Subcutaneous abdominal adipose tissue (tissue), 5 donors: ENCODE data around the gene MIER3.
"Not testable (repeated sequence)": the region's sequence is repeated elsewhere in the genome, so short reads cannot be mapped to it uniquely, and the experiment has no call there.

Experiments
- H3K27ac ChIP-seq: one replicate; pipeline ENCODE4 v1.7.0; 2013; ENCODE audit warnings: low read depth, mild to moderate bottlenecking, inconsistent platforms, low read length, moderate library complexity
- H3K27me3 ChIP-seq, 5 donors: one replicate each; pipeline ENCODE4 v1.7.0; 2013; ENCODE audit warnings: low read length in 5 of 5, inconsistent platforms in 1 of 5; ENCODE audit not compliant: control insufficient read depth in 5 of 5, insufficient read depth in 4 of 5
- H3K36me3 ChIP-seq, 5 donors: one replicate each; pipeline ENCODE4 v1.7.0; 2013; ENCODE audit warnings: low read length in 5 of 5; ENCODE audit not compliant: control insufficient read depth in 5 of 5, insufficient read depth in 5 of 5
- H3K4me1 ChIP-seq, 5 donors: one replicate each; pipeline ENCODE4 v1.7.0; 2013; ENCODE audit warnings: low read length in 5 of 5, mild to moderate bottlenecking in 3 of 5, moderate library complexity in 1 of 5; ENCODE audit not compliant: control insufficient read depth in 5 of 5, insufficient read depth in 5 of 5
- H3K4me3 ChIP-seq, 5 donors: one replicate each; pipeline ENCODE4 v1.7.0; 2013; ENCODE audit warnings: low read length in 5 of 5, low read depth in 1 of 5
- H3K9ac ChIP-seq, 5 donors: one replicate each; pipeline ENCODE4 v1.7.0; 2013; ENCODE audit warnings: low read length in 5 of 5, mild to moderate bottlenecking in 4 of 5, moderate library complexity in 3 of 5
- H3K9me3 ChIP-seq, 5 donors: one replicate each; pipeline ENCODE4 v1.7.0; 2013; ENCODE audit warnings: low read length in 5 of 5; ENCODE audit not compliant: control insufficient read depth in 5 of 5
- donor health status: healthy.
- donor health status: healthy.
- donor health status: healthy.
- donor health status: healthy.
- donor health status: healthy.

MIER3 gene

DNA sequence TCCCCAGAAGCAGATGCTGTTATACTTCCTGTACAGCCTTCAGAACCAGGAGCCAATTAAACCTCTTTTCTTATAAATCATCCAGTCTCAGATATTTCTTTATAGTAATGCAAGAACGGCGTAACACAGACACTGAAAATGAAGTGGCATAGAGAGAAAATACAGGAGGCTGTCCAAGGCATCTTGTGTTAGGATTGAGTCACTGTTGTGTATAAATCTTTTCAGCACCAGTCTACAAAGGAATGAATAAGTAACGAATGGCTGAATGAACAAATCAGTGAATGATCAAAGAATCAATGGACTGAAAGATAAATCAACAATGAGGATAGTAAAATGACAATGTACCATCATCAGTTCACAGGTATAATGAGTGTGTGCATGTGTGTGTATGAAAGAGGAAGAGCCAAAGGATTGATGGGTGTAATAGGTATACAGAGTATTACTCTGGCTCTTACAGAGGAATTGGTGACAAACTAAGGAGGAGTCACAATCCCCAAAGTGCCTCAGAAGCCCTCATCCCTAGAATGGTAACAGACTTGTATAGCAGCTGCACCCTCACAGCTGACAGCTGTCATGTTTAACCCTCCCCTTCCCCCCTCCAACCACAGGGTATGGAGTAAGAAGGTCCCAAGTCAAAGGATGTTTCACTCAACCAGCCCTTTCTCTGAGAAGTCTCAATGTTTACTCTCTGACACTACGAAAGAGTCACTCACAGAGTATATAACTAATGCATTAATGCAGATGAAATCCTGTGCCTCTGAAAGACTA, 29.8 kb upstream of the MIER3 start:
- Histone ChIP-seq H3K4me1 (no peaks in the 10 kb centered on the region), H3K4me3 (no peak overlapping the region), H3K9me3 (no peaks in the 10 kb centered on the region), H3K27ac (no peak overlapping the region), H3K27me3 (peaks cover 0 to 5% (median 0%) of the 10 kb centered on the region in 5 donors), H3K9ac (no peak overlapping the region), H3K36me3 (no peaks in the 10 kb centered on the region)

DNA sequence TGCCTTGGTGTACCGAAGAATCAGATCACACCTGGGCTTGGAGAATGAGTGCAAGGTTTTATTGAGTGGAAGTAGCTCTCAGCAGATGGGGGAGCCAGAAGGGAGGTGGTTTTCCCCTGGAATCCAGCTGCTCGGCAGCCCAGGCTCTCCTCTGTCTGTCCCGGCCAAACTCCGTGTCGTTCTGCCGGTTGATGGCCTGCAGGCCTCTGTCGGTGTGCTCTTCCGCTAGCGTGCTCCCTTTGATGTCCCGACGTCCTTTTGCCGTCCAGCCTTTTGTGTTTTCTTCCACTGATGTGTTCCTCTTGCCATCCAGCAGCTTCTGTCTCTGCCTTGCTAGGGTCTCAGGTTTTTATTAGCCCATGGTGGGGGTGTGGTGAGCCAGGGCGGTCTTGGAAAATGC, 28.0 kb upstream of the MIER3 start:
- H3K4me3 ChIP-seq = no peak overlapping the region
- no peak overlapping the region for H3K9ac ChIP-seq
- H3K4me1 ChIP-seq = no peaks in the 10 kb centered on the region
- H3K27ac ChIP-seq = no peak overlapping the region
- no peaks in the 10 kb centered on the region for H3K9me3 ChIP-seq
- H3K36me3 ChIP-seq = no peaks in the 10 kb centered on the region
- peaks cover 0 to 5% (median 0%) of the 10 kb centered on the region in 5 donors for H3K27me3 ChIP-seq

DNA sequence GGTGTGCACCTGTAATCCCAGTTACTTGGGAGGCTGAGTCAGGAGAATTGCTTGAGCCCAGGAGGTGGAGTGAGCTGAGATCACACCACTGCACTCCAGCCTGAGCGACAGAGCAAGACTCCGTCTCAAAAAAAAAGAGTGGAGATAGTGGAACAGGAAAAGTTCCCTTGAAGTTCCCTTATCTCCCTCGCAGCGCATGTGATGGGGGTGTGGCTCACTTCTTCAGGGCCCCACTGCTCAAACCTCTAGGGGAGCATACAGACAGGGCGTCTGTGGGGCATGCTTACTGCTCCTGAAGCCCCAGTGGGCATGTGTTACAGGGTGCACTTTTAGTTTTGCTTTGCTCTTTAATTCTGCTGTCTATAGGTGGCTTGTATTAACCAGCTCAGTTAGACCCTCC, 27.6 kb upstream of the MIER3 start:
- H3K27me3 ChIP-seq, H3K9ac ChIP-seq, H3K27ac ChIP-seq, H3K4me3 ChIP-seq, H3K9me3 ChIP-seq, H3K4me1 ChIP-seq, H3K36me3 ChIP-seq: not testable (repeated sequence)

DNA sequence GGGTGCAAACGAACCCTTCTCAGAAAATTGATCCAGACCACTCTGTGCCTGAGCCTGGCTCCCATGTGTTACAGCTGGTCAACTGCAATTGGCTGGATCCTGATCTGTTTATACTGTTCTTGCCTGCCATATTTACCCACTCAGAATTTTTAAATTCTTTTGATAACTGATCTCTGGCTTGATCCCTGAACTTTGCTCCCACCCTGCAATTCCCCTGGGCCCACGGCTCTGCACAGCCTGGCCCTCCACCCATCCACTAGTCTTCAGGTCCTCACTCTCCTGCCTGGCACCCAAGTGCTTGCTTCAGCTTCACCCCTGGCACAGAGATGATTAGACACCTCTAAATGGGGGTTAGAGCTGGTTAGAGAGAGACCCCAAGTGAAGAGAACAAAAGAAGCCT, 25.9 kb upstream of the MIER3 start:
- Histone ChIP-seq H3K9ac (no peak overlapping the region), H3K9me3 (no peaks in the 10 kb centered on the region), H3K36me3 (no peaks in the 10 kb centered on the region), H3K4me1 (no peaks in the 10 kb centered on the region), H3K4me3 (no peak overlapping the region), H3K27ac (no peak overlapping the region), H3K27me3 (peaks cover 0 to 9% (median 0%) of the 10 kb centered on the region in 5 donors)

DNA sequence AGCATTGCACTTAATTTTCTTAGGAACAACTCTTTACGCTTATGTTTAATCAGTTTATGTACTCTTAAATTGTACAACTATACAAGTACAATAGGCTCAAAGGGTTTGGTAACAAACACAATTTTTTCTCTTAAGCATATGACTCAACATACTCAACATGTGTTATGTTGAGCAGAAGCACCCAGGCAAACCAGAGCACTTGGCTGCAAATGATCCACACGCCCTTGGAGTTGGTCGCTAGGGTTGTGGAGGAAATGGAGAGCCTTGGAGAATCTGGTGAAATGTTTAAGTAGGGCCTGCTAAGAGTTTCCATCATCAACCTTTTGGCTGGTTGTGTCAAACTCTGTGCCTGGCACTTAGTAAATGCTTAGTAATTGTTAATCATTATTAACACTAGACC, 25.1 kb upstream of the MIER3 start:
- H3K4me1 ChIP-seq = no peaks in the 10 kb centered on the region
- H3K4me3 ChIP-seq = no peak overlapping the region
- no peak overlapping the region for H3K27ac ChIP-seq
- no peak overlapping the region for H3K9ac ChIP-seq
- H3K36me3 ChIP-seq = no peaks in the 10 kb centered on the region
- no peaks in the 10 kb centered on the region for H3K9me3 ChIP-seq
- H3K27me3 ChIP-seq = peaks cover 0 to 9% (median 0%) of the 10 kb centered on the region in 5 donors

DNA sequence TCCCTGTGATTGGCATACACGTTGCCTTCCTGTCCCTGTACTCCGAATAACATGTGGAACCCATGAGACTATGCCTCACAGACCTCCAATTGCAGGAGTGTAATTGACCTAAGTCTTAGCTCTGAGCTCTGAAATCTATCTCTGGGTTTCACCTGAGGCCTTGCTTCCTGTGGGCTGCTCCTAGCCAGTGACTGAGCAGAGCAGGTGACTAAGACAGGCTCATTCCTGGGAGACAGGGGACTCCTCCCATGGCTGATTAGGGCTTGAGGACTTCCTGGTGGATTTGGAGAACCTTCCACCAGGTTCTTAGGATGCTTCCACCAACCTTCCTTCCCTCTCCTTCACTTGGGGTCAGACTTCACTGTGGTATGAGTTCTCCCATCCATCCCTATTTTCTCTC, 22.3 kb upstream of the MIER3 start:
- peaks cover 0 to 4% (median 0%) of the 10 kb centered on the region in 5 donors for H3K27me3 ChIP-seq
- H3K36me3 ChIP-seq = no peaks in the 10 kb centered on the region
- no peaks in the 10 kb centered on the region for H3K9me3 ChIP-seq
- no peak overlapping the region for H3K4me3 ChIP-seq
- no peaks in the 10 kb centered on the region for H3K4me1 ChIP-seq
- H3K27ac ChIP-seq = no peak overlapping the region
- no peak overlapping the region for H3K9ac ChIP-seq

DNA sequence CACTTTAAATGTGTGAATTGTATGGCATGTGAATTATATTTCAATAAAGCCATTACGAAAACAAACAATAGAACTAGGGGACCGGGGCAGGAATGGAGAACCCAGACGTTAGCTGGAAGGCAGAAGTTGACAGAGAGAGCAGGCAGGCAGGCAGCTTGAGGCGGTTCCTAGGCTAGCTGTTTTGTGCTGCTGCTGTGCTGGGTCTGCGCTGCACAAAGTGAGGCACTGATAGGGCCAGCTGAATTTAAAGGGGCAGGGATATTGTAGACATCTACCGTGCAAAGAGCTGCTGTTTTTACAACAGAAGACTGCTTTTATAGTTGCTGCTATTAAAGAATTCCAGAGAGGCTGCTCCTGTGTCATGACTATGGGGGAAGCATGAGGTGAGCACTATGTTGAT, 21.6 kb upstream of the MIER3 start:
- no peak overlapping the region for H3K4me3 ChIP-seq
- H3K27ac ChIP-seq = no peak overlapping the region
- H3K9ac ChIP-seq = no peak overlapping the region
- H3K4me1 ChIP-seq = no peaks in the 10 kb centered on the region
- H3K27me3 ChIP-seq = peaks cover 0 to 4% (median 0%) of the 10 kb centered on the region in 5 donors
- H3K36me3 ChIP-seq = no peaks in the 10 kb centered on the region
- no peaks in the 10 kb centered on the region for H3K9me3 ChIP-seq

DNA sequence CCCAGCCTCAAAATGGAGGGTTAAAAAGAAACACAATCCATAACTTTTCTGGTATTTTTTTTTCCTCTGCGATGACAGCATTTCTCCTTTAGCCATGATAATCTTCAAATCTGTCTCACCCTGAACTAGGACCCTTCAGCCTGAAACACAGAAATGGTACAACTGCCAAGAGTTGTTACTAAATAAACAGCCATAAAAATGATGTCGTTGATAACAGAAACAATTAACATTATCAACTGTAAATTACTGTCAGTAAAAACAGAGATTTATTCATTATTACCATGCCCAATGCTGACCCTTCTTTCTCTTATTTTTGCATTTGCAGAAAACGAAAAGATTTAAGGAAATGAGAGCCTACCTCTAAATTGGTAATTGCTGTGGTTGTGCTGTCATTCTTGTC, 19.4 kb upstream of the MIER3 start:
- no peaks in the 10 kb centered on the region for H3K9me3 ChIP-seq
- peaks cover 0 to 4% (median 0%) of the 10 kb centered on the region in 5 donors for H3K27me3 ChIP-seq
- no peak overlapping the region for H3K4me3 ChIP-seq
- no peak overlapping the region for H3K9ac ChIP-seq
- no peaks in the 10 kb centered on the region for H3K36me3 ChIP-seq
- no peak overlapping the region for H3K27ac ChIP-seq
- H3K4me1 ChIP-seq = no peaks in the 10 kb centered on the region

DNA sequence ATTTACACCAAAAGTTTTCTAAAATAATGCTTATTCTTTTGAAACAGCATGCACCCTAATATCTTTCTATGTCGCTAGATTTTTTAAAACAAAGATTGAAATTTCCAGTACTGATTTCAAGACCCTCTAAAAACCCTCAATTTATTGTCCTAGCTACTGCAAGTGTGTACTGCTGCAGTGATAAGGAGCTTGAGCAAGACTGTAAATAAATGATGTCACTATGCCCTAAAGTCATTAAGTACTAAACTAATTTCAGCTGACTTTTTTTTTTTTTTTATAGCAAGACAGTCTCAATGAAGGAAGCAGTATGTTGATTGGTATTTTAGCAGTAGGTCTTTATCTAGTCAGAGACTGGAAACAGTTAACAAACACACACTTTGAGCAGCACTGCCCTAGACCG, 12.2 kb upstream of the MIER3 start:
- no peak overlapping the region for H3K27ac ChIP-seq
- no peaks in the 10 kb centered on the region for H3K9me3 ChIP-seq
- H3K4me1 ChIP-seq = no peaks in the 10 kb centered on the region
- H3K27me3 ChIP-seq = peaks cover 0 to 20% (median 4%) of the 10 kb centered on the region in 5 donors
- no peak overlapping the region for H3K9ac ChIP-seq
- no peaks in the 10 kb centered on the region for H3K36me3 ChIP-seq
- no peak overlapping the region for H3K4me3 ChIP-seq

DNA sequence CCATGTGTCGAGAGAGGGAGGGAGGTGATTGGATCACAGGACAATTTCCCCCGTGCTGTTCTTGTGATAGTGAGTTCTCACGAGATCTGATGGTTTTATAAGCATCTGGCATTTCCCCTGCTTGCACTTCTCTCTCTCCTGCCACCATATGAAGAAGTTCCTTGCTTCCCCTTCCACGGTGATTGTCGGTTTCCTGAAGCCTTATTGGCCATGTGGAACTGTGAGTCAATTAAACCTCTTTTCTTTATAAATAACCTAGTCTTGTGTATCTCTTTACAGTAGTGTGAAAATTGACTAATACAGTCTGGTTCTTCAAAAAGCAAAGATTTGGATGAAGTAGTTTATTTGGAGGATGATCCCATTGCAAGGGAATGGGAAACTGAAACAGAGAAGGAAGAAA, 11.3 kb upstream of the MIER3 start:
- Histone ChIP-seq H3K27ac (no peak overlapping the region), H3K27me3 (peaks cover 0 to 20% (median 5%) of the 10 kb centered on the region in 5 donors), H3K36me3 (no peaks in the 10 kb centered on the region), H3K9ac (no peak overlapping the region), H3K4me1 (no peaks in the 10 kb centered on the region), H3K9me3 (no peaks in the 10 kb centered on the region), H3K4me3 (no peak overlapping the region)
